Measurements from ENCODE around the gene POLA1.

POLA1 gene

DNA sequence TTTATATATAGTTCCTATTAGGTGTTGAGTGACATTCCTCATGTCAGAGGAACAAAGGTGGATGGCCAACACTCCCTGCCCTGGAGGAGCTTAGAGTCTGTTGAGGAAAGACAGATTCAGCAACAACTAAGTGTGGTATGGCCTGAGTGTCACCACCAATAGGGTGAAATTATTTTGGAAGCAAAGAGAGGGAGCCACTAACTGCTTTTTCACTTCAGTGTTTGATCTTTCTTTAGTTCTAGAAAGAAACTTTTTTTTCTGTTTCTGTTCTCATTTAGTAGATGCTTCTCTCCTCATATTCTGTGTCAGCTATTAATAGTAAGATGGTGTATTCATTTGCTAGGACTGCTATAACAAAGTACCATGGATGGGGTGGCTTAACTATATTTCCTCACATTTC lies 240.6 kb downstream of the POLA1 start:
- TF ChIP-seq, protein P1, sequence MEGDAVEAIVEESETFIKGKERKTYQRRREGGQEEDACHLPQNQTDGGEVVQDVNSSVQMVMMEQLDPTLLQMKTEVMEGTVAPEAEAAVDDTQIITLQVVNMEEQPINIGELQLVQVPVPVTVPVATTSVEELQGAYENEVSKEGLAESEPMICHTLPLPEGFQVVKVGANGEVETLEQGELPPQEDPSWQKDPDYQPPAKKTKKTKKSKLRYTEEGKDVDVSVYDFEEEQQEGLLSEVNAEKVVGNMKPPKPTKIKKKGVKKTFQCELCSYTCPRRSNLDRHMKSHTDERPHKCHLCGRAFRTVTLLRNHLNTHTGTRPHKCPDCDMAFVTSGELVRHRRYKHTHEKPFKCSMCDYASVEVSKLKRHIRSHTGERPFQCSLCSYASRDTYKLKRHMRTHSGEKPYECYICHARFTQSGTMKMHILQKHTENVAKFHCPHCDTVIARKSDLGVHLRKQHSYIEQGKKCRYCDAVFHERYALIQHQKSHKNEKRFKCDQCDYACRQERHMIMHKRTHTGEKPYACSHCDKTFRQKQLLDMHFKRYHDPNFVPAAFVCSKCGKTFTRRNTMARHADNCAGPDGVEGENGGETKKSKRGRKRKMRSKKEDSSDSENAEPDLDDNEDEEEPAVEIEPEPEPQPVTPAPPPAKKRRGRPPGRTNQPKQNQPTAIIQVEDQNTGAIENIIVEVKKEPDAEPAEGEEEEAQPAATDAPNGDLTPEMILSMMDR (IDR thresholded peaks at IDR 0.05; ENCODE audit: extremely low read depth, missing control alignments) = no peak
- no peak for DNase-seq (ENCODE audit: low spot score)

DNA sequence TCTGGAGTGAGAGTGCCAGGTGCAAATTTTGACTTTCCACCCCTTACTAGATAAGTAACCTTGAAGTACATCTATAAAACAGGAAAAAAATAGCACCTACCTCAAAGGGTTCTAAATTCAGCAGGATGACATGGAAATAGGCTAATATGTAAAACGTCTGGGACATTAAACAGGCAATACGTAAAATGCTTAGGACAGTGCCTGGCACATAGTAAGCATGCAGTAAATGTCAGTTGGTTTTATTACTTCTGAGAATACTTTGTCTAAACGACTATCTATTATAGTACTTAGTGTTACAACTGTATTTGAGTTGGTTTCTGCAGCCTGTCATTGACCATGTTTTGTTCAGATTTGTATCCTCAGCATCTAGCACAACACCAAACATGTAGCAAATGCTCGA lies 251.3 kb downstream of the POLA1 start:
- DNase-seq (ENCODE audit: low spot score) = no peak
- TF ChIP-seq, protein P1 (IDR thresholded peaks at IDR 0.05; ENCODE audit: extremely low read depth, missing control alignments) = no peak

DNA sequence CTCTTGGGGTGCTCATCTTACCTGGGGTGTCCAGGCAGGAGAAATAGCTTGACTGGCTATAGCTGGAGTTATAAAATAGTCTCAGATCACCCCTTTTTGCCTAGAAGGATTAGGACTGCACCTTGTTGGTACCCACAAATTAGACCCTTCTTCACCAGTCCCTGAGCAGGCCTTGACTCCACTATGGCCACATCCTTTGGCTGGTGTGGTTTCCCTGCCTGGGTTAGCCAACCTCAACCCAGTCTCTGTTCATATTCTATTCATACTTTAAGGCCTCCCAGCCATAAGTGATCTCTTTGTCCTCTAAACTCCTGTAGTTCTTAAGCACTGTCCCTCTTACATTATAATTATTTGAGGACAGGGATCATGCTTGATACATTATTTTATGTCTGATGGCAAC lies 252.7 kb downstream of the POLA1 start:
- TF ChIP-seq, protein P1 (IDR thresholded peaks at IDR 0.05; ENCODE audit: extremely low read depth, missing control alignments) = no peak
- DNase-seq (ENCODE audit: low spot score) = no peak

DNA sequence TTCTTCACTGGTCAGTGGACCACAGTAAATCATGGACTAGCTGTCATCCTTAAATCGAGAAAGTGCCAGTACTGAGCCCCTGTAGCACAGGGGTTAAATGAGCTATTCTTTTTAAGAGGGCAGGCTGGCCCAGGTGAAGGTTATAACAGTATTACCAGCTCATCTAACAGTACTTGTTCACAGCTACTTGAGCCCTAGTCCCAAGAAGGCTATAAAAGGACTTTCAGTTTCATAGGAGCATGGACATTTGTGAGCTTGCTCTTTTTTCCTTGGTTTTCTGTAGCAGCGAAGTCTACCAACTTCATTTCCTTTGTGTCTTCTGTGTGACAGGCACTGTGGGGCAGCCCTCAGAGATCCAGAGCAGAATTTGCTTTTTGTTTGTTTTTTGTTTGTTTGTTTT lies 261.0 kb downstream of the POLA1 start:
- TF ChIP-seq, protein P1 (IDR thresholded peaks at IDR 0.05; ENCODE audit: extremely low read depth, missing control alignments) = no peak
- no peak for DNase-seq (ENCODE audit: low spot score)

DNA sequence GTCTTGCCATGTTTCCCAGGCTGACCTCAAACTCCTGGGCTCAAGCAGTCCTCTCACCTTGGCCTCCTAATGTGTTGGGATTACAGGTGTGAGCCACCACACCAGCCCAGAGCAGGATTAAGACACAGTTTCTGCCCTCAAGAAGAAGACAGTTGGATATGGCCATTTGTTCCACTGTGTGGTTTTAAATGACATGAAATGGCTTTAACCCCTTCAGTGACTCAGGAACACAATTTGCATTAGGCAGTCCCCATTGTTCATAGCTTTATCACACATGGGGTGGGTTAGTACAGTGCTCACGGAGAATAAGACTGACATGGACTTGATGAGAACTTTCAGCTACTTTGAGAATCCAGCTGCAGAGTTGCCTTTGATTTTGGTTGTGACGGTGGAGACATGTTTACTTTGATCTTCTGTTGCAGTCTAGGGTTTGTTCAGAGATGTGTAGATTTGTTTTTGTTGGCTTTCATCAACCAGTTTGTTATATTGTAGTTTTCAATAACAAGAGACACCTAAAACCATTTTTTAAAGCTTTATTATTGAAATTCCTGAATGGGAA lies 261.7 kb downstream of the POLA1 start:
- no peak for DNase-seq (ENCODE audit: low spot score)
- TF ChIP-seq, protein P1 (IDR thresholded peaks at IDR 0.05; ENCODE audit: extremely low read depth, missing control alignments) = no peak

DNA sequence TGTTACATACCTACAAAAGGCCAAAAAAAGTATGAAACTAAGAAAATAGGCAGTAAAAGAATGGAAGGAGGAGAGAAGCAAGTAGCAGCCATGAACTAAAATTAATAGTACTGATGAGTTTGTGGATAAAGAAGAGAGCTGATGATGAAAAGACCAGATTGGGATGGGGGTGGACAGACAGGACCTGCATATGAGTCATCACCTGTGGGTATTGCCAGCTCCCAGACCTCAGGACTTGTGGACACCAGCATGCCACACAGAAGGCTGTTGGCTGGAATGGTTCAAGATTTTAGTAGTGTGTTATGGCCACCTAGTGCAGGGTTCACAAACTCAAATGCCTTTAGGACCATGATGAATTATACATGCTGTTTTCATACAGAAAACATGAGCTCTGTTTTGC lies 263.1 kb downstream of the POLA1 start:
- TF ChIP-seq, protein P1 (IDR thresholded peaks at IDR 0.05; ENCODE audit: extremely low read depth, missing control alignments) = no peak
- no peak for DNase-seq (ENCODE audit: low spot score)

DNA sequence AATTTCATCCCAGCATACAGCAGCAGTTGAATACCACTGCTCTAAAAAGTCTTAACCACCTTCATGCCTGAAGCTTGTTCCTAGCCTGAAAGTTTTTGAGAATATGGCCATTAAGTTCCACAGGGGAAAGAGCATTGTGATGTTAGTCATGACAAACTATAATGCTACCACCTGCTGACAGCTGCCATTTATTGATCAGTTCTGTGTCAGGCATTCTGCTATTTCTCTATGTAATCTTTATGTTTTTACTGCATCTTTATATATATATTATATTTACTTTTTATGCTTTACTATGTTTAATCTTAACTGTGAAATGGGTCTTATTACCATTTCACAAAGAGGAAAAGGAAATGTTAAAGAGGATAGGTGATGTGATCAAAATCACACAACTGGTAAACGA lies 268.1 kb downstream of the POLA1 start:
- DNase-seq (ENCODE audit: low spot score) = no peak
- TF ChIP-seq, protein P1 (IDR thresholded peaks at IDR 0.05; ENCODE audit: extremely low read depth, missing control alignments) = no peak

Data from GM20000 (cell line).